Measurements from ENCODE around the gene BUD23. TPM values are rescaled to one million over a fixed set of nuclear protein-coding genes. Genes with fewer than 3 reads are reported as not detected.

The BUD23 gene
- total and polyA plus RNA-seq, 9 of the 15 experiments (the other 6 are each of a cell fraction or from before 2014, with no cell fraction given): 79.5 to 270 (median 150) TPM

GRCh38 chr7:73738612-73739386 is 55.4 kb downstream of the BUD23 start, which contains the start of gene ABHD11 (continued):
- no peak for TF ChIP-seq ZNF79 (CRISPR knock-in tag; IDR thresholded peaks at IDR 0.05; ENCODE audit: low read depth)
- no peak for TF ChIP-seq NFATC3 (IDR thresholded peaks at IDR 0.05)
- 0 out of 2 replicates have a peak, but pooled peaks have one; percentile 23 for TF ChIP-seq DMBX1 (CRISPR knock-in tag; IDR thresholded peaks at IDR 0.05; ENCODE audit: borderline replicate concordance)
- TF ChIP-seq ZNF668 (CRISPR knock-in tag; IDR thresholded peaks at IDR 0.05): no peak
- TF ChIP-seq RBM14 (IDR thresholded peaks at IDR 0.05; ENCODE audit: borderline replicate concordance, insufficient read depth, low read depth, low read length): no peak
- no peak for TF ChIP-seq FOXM1 (IDR thresholded peaks at IDR 0.05; ENCODE audit: low read depth)
- peak; percentile 89; the same call in 1 of the 2 replicates for TF ChIP-seq FOXM1 (CRISPR knock-in tag; IDR thresholded peaks at IDR 0.05; ENCODE audit: low read depth)
- TF ChIP-seq MAZ (CRISPR knock-in tag; conservative IDR thresholded peaks at IDR 0.05 in 1 of 2, IDR thresholded peaks at IDR 0.05 in 1 of 2): peak; percentile 91 to 92
- TF ChIP-seq IFI16 (CRISPR knock-in tag; IDR thresholded peaks at IDR 0.05): no peak
- TF ChIP-seq FOXA1 (IDR thresholded peaks at IDR 0.05; ENCODE audit: borderline replicate concordance): no peak
- no peak for TF ChIP-seq ZNF778 (CRISPR knock-in tag; IDR thresholded peaks at IDR 0.05)
- peak; percentile 6 to 54; a peak in 2 of 4 replicates for TF ChIP-seq TBL1XR1 (IDR thresholded peaks at IDR 0.05; ENCODE audit: low read length in 2 of 2)
- no peak for TF ChIP-seq TRIM25 (IDR thresholded peaks at IDR 0.05; ENCODE audit: borderline replicate concordance)
- TF ChIP-seq ARID4B (CRISPR knock-in tag; IDR thresholded peaks at IDR 0.05): no peak
- no peak for TF ChIP-seq CUX1 (CRISPR knock-in tag; IDR thresholded peaks at IDR 0.05)
- no peak for TF ChIP-seq KLF13 (tag; IDR thresholded peaks at IDR 0.05; ENCODE audit: borderline replicate concordance, low read depth)
